Left hindlimb (tissue), 1 donor: ENCODE results near the gene SCLY.

Experiments used
- DNase-seq: peaks from one replicate; pipeline ENCODE4 v3.0.0-alpha.2; 2018

The SCLY gene

DNA sequence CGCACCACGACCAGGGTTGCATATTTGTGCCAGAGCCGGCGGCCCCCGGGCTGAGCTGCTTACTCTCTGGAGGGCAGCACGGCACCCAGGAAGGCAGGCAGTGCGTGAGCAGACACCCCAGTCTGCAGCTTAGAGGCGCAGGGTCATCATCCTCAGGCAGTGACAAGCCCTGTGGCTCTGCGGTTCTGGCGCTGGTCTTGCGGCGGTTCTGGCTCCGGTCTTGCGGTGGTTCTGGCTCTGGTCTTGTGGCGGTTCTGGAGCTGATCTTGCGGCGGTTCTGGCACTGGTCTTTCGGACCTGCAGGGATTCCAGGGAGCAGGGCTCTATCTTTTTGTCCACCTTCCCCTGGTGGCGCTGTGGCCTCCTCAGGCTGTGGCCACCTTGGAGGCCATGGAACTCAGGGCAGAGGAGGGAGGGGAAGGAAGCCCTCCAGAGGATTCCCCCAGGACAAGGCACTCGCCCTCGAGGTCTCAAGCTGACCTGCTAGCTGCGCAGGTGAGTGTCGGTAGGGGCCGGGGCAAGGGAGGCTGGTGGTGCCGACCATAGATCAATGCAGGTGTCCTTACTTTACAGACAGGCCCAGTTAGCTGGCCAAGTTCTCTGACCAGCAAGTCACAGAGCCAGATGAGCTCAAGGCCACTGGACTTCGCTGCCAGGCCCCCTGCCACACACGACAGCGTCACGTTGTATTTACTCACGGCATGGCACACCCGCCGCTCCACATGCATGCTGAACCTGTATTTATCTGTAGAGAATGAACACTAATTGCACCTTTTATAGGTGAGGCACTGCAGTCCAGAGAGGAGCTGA lies 54.3 kb downstream of the SCLY start:
- DNase-seq = peak; percentile 22

- peak; percentile 4 for DNase-seq
These were observed 54.9 kb downstream of the SCLY start for GRCh38 chr2:238115709-238116108.

DNA sequence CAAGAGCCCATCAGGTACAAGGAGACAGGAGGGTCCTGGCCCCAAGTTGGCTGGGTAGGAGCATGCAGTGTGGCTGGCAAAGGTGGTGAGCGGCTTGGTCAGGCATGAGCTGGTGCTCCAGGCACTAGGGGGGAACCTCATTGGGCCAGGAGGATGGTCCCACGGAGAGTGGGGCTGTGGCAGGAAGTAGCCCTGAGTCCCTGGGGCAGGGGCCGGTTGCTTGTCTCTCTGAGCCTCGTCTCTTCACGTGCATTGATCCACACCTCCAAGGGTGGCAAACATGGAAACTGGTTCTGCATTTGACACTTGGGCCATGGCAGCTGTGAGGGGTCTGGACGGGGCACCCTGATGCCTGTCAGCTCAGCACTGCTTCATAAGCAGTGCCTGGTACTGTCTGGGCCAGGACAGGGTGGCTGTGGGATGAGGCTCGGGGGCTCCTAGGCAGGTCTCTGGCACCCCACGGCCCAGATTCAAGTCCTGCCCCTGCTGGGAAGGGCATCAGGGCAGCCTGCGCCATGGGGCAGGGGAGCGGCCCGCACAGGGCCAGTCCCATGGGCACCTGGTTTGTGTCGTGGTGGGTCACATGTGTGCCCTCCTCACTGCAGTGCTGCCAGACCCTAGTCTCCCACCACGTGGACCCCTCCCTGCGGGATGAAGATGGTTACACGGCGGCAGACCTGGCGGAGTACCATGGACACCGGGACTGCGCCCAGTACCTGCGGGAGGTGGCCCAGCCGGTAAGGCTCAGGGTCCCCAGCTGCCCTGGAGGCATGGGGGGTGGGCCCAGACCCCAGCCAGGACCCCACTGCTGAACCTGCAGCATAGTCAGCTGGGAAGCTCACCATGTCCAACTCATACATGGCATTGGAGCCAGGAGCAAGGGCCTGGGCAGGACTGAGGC lies 55.7 kb downstream of the SCLY start:
- DNase-seq = peak; percentile 13

DNA sequence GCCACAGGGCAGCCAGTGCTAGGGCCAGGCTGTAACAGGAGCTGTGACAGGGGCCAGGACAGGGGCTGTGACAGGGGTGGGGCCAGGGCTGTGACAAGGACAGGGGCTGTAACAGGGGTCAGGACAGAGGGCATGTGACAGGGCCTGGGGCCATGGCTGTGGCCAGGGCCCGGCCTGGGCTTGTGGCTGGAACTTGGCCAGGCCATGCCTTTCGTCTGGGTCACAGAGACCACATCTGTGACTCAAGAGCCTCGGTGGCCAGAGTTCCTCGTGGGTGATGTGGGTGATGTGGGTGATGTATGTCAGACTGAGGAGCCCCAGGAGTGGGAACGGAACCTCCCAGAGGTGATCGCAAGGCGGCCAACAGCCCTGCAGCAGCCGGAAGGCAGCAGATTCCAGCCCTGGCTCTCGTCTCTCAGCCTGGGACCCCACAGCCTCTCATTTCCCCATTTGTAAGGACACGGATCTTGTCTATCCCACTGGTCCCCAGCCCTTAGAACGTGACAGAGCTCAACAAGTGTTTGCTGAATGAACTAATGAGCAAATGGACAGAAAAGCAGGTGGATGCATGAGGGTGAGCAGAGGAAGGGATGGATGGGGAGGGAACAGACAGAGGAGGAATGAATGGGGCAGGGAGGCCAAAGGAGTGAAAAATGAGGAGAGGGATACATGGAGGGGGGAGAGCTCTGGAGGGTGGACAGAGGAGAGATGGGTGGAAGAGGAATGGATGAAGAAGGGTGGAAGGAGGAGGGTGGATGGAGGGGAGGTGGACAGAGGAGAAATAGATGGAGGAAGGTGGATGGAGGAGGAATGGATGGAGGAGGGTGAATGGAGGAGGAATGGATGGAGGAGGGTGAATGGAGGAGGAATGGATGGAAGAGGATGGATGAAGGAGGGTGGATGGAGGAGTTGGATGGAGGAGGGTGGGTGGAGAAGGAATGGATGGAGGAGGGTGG lies 56.7 kb downstream of the SCLY start:
- peak; percentile 24 for DNase-seq

- peak; percentile 27 for DNase-seq
These were observed 59.1 kb downstream of the SCLY start for GRCh38 chr2:238119756-238120462.

GRCh38 chr2:238120463-238121298 lies 59.9 kb downstream of the SCLY start:
- DNase-seq = peak; percentile 44

GRCh38 chr2:238121511-238122286 lies 60.9 kb downstream of the SCLY start:
- DNase-seq = no peak

GRCh38 chr2:238122287-238123217 lies 61.8 kb downstream of the SCLY start:
- no peak for DNase-seq

GRCh38 chr2:238123218-238123971 lies 62.6 kb downstream of the SCLY start:
- DNase-seq = no peak

GRCh38 chr2:238123991-238124470 lies 63.2 kb downstream of the SCLY start:
- DNase-seq = no peak

GRCh38 chr2:238124488-238125126 lies 63.8 kb downstream of the SCLY start:
- no peak for DNase-seq

DNA sequence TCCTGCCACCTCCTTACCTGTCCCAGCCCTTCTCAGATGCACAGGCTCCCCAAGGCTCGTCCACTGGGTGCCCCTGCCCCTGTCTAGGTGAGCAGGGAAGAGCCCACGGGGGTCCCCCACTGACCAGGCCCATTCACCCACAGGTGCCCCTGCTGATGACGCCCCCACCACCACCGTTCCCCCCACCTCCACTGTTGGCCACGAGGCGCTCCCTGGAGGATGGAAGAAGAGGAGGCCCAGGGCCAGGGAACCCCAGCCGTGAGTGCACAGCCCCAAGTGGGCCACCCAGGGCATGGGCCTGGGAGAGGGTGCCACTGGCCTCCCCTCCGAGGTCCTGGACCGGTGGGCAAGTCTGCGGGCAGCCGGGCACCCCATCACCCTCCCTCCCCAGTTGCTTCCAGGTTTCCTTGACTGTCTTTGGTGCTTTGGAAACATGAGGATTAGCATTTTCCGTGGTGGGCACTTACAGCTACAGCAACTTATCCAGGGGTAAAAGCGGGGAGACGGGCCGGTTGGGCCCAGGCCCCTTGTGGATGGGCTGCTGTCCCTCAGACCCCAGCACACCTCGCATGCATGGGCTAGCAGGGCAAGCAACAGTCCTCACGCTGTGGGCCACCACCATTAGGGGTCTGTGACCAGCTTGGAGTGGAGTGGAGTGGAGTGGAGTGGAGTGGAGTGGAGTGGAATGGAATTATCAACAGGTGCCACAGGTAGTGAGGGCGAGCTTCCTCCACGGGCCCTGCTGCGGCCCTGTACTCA lies 64.5 kb downstream of the SCLY start:
- no peak for DNase-seq

DNA sequence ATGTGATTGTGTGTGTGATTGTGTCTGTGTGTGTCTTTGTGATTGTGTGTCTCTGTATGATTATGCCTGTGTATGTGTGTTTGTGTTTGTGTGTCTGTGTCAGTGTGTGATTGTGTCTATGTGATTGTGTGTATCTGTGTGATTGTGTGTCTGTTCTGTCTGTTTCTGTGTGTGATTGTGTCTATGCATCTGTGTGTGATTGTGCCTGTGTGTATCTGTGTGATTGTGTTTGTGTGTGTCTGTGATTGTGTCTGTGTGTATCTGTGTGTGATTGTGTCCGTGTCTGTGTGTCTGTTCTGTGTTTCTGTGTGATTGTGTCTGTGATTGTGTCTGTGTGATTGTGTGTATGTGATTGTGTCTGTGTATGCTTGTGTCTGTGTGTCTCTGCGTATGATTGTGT lies 65.5 kb downstream of the SCLY start:
- DNase-seq = peak; percentile 4

DNA sequence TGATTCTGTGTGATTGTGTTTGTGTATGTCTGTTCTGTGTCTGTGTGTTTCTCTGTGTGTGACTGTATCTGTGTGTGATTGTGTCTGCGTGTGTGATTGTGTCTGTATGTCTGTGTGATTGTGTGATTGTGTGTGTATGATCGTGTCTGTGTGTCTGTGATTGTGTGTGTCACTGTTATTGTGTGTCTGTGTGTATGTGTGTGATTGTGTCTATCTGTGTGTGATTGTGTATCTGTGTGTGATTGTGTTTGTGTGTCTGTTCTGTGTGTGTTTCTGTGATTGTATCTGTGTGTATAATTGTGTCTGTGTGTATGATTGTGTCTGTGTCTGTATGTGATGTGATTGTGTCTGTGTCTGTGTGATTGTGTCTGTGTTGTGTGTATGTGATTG lies 66.0 kb downstream of the SCLY start:
- DNase-seq = no peak

DNA sequence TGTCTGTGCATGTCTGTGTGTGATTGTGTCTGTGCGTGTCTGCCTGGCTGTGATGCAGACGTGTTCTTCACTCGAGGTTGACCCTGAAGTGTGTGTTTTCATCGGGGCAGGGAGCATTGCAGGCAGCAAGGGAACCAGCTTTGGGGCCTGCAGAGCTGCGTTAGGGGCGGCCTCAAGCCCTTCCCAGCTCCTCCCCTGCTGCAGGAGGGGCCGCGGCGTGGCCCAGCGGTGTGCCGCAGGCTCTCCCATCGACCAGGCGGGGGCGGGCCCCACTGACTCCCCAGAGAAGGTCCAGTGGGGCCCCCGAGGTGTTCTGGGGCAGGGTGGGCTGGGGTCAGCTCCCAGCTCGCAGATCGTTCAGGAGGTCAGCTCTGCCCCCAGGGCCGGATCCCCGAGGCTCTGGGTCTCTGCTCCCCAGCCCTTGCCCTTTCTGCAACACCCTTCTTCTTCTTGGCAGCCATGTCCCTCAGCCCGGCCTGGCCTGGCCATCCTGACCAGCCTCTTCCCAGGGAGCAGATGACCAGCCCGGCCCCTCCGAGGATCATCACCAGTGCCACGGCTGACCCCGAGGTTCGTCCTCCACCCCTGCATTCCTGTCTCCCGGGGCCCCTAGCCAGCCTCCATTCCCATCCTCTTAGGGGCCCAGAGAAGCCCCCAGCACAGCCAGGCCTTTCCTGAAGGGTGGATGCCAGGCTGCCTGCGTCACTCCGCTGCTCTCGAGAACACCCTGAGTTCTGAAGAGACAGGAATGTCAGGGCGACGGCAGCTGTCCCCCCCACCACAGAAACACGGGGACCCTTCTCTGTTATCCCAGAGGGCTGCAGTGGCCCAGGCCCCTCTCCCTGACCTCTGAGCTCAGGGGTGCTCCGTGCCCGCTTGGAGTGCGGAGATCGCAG lies 66.6 kb downstream of the SCLY start:
- peak; percentile 82 for DNase-seq

DNA sequence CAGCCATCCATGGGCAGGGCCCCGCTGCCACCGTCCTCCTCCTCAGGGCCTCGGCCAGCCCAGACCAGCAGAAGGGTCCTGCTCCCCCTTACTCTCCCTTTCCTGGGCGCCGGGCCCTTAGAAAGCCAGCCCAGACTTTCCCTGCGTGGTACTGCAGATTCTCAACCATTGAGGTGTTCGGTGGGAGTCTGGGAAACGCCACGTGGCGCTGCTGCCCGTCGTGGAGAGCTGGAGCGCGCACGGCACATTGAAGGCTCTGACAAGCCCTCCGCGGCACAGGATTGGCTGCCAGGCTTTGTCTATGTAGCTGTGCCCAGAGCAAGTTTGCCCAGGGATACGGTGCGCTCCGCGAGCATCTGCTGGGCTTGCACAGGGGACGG lies 67.2 kb downstream of the SCLY start:
- no peak for DNase-seq
